HG03521 (cell line): ENCODE data around the gene TCF12.

Source experiments
- ATAC-seq: cut with Tn5 transposase; IDR thresholded peaks from one replicate; pipeline ENCODE4 v1.9.1; 2021; ENCODE audit warnings: mild to moderate bottlenecking, moderate library complexity; ENCODE audit not compliant: unreplicated experiment

TCF12 gene

GRCh38 chr15:57041416-57041815 is 123.0 kb downstream of the TCF12 start:
- ATAC-seq: no peak

- ATAC-seq: no peak
These were observed 125.7 kb downstream of the TCF12 start for GRCh38 chr15:57044072-57044702.

GRCh38 chr15:57044970-57045369 is 126.5 kb downstream of the TCF12 start:
- ATAC-seq: no peak

- no peak for ATAC-seq
These were observed 127.4 kb downstream of the TCF12 start for GRCh38 chr15:57045741-57046382.

- ATAC-seq: no peak
These were observed 130.6 kb downstream of the TCF12 start for GRCh38 chr15:57048930-57049549.

GRCh38 chr15:57053470-57053869 is 135.0 kb downstream of the TCF12 start:
- ATAC-seq: no peak

GRCh38 chr15:57054204-57054750 is 135.8 kb downstream of the TCF12 start:
- ATAC-seq: no peak

- no peak for ATAC-seq
These were observed 137.9 kb downstream of the TCF12 start for GRCh38 chr15:57056357-57056756.

GRCh38 chr15:57057134-57057930 is 138.9 kb downstream of the TCF12 start:
- ATAC-seq: no peak

- ATAC-seq: no peak
These were observed 140.7 kb downstream of the TCF12 start for GRCh38 chr15:57059026-57059660.

- no peak for ATAC-seq
These were observed 142.4 kb downstream of the TCF12 start for GRCh38 chr15:57060799-57061198.

GRCh38 chr15:57061281-57061680 is 142.8 kb downstream of the TCF12 start:
- no peak for ATAC-seq

- no peak for ATAC-seq
These were observed 143.3 kb downstream of the TCF12 start for GRCh38 chr15:57061696-57062095.

GRCh38 chr15:57064033-57064432 is 145.6 kb downstream of the TCF12 start:
- no peak for ATAC-seq

GRCh38 chr15:57069423-57069822 is 151.0 kb downstream of the TCF12 start:
- ATAC-seq: no peak

GRCh38 chr15:57070674-57071073 is 152.2 kb downstream of the TCF12 start:
- ATAC-seq: no peak

GRCh38 chr15:57079446-57079845 is 161.0 kb downstream of the TCF12 start:
- ATAC-seq: no peak

- no peak for ATAC-seq
These were observed 161.6 kb downstream of the TCF12 start for GRCh38 chr15:57079931-57080620.

- ATAC-seq: no peak
These were observed 163.7 kb downstream of the TCF12 start for GRCh38 chr15:57082054-57082728.

- ATAC-seq: no peak
These were observed 165.7 kb downstream of the TCF12 start for GRCh38 chr15:57084192-57084591.
